Activated naive CD4-positive, alpha-beta T cell treated with anti-CD3 and anti-CD28 coated beads, Interleukin-2, amount 50 U/mL, for 24 hours (primary cell): Measurements from ENCODE around the gene HS3ST2.
"Not testable (repeated sequence)": the region's sequence is repeated elsewhere in the genome, so short reads cannot be mapped to it uniquely, and the experiment has no call there.

Experiments used
- H3K27ac Mint-ChIP-seq: one replicate; pipeline ENCODE4 v1.8.0; 2021; ENCODE audit warnings: mild to moderate bottlenecking, mixed read lengths
- H3K27me3 Mint-ChIP-seq: one replicate; pipeline ENCODE4 v1.8.0; 2021; ENCODE audit warnings: mixed read lengths
- H3K36me3 Mint-ChIP-seq: one replicate; pipeline ENCODE4 v1.8.0; 2021; ENCODE audit warnings: mixed read lengths
- H3K4me1 Mint-ChIP-seq: one replicate; pipeline ENCODE4 v1.8.0; 2021; ENCODE audit warnings: mixed read lengths
- H3K4me3 Mint-ChIP-seq: one replicate; pipeline ENCODE4 v1.8.0; 2021; ENCODE audit warnings: mild to moderate bottlenecking, mixed read lengths
- H3K9me3 Mint-ChIP-seq: one replicate; pipeline ENCODE4 v1.8.0; 2021; ENCODE audit warnings: mixed read lengths

The HS3ST2 gene

GRCh38 chr16:22886927-22887326 is 73.0 kb downstream of the HS3ST2 start:
- Mint-ChIP-seq H3K9me3 (no peaks in the 10 kb centered on the region), H3K4me1 (no peaks in the 10 kb centered on the region), H3K4me3 (no peak overlapping the region), H3K36me3 (no peaks in the 10 kb centered on the region), H3K27ac (no peak overlapping the region), H3K27me3 (peaks cover 5% of the 10 kb centered on the region)

- Mint-ChIP-seq H3K36me3 (no peaks in the 10 kb centered on the region), H3K27ac (no peak overlapping the region), H3K4me3 (no peak overlapping the region), H3K9me3 (no peaks in the 10 kb centered on the region), H3K4me1 (no peaks in the 10 kb centered on the region), H3K27me3 (peaks cover 5% of the 10 kb centered on the region)
These were observed 73.5 kb downstream of the HS3ST2 start for GRCh38 chr16:22887445-22887844.

- no peak overlapping the region for H3K4me3 Mint-ChIP-seq
- no peaks in the 10 kb centered on the region for H3K4me1 Mint-ChIP-seq
- H3K27ac Mint-ChIP-seq = no peak overlapping the region
- peaks cover 5% of the 10 kb centered on the region for H3K27me3 Mint-ChIP-seq
- no peaks in the 10 kb centered on the region for H3K9me3 Mint-ChIP-seq
- no peaks in the 10 kb centered on the region for H3K36me3 Mint-ChIP-seq
These were observed 74.8 kb downstream of the HS3ST2 start for GRCh38 chr16:22888791-22889190.

- Mint-ChIP-seq H3K36me3 (no peaks in the 10 kb centered on the region), H3K4me1 (no peaks in the 10 kb centered on the region), H3K4me3 (no peak overlapping the region), H3K27ac (no peak overlapping the region), H3K27me3 (peaks cover 7% of the 10 kb centered on the region), H3K9me3 (no peaks in the 10 kb centered on the region)
These were observed 77.0 kb downstream of the HS3ST2 start for GRCh38 chr16:22890976-22891375.

GRCh38 chr16:22897184-22897583 is 83.2 kb downstream of the HS3ST2 start:
- H3K9me3 Mint-ChIP-seq = no peaks in the 10 kb centered on the region
- H3K36me3 Mint-ChIP-seq = no peaks in the 10 kb centered on the region
- H3K4me3 Mint-ChIP-seq = no peak overlapping the region
- peaks cover 14% of the 10 kb centered on the region for H3K27me3 Mint-ChIP-seq
- H3K4me1 Mint-ChIP-seq = no peaks in the 10 kb centered on the region
- no peak overlapping the region for H3K27ac Mint-ChIP-seq

GRCh38 chr16:22898131-22898530 is 84.2 kb downstream of the HS3ST2 start:
- no peak overlapping the region for H3K4me3 Mint-ChIP-seq
- no peaks in the 10 kb centered on the region for H3K4me1 Mint-ChIP-seq
- peaks cover 19% of the 10 kb centered on the region for H3K27me3 Mint-ChIP-seq
- no peaks in the 10 kb centered on the region for H3K36me3 Mint-ChIP-seq
- no peak overlapping the region for H3K27ac Mint-ChIP-seq
- no peaks in the 10 kb centered on the region for H3K9me3 Mint-ChIP-seq

- H3K4me1 Mint-ChIP-seq = no peaks in the 10 kb centered on the region
- no peaks in the 10 kb centered on the region for H3K36me3 Mint-ChIP-seq
- H3K9me3 Mint-ChIP-seq = no peaks in the 10 kb centered on the region
- no peak overlapping the region for H3K4me3 Mint-ChIP-seq
- no peak overlapping the region for H3K27ac Mint-ChIP-seq
- peaks cover 18% of the 10 kb centered on the region for H3K27me3 Mint-ChIP-seq
These were observed 84.9 kb downstream of the HS3ST2 start for GRCh38 chr16:22898874-22899348.

GRCh38 chr16:22899567-22899966 is 85.6 kb downstream of the HS3ST2 start:
- H3K4me3 Mint-ChIP-seq, H3K27ac Mint-ChIP-seq, H3K36me3 Mint-ChIP-seq, H3K4me1 Mint-ChIP-seq, H3K9me3 Mint-ChIP-seq: not testable (repeated sequence)
- peaks cover 17% of the 10 kb centered on the region for H3K27me3 Mint-ChIP-seq

GRCh38 chr16:22900863-22901262 is 86.9 kb downstream of the HS3ST2 start:
- Mint-ChIP-seq H3K4me3 (no peak overlapping the region), H3K36me3 (no peaks in the 10 kb centered on the region), H3K9me3 (no peaks in the 10 kb centered on the region), H3K27ac (no peak overlapping the region), H3K27me3 (peaks cover 17% of the 10 kb centered on the region), H3K4me1 (no peaks in the 10 kb centered on the region)

- H3K27ac Mint-ChIP-seq = no peak overlapping the region
- no peak overlapping the region for H3K4me3 Mint-ChIP-seq
- H3K9me3 Mint-ChIP-seq = no peaks in the 10 kb centered on the region
- H3K27me3 Mint-ChIP-seq = peaks cover 13% of the 10 kb centered on the region
- no peaks in the 10 kb centered on the region for H3K4me1 Mint-ChIP-seq
- no peaks in the 10 kb centered on the region for H3K36me3 Mint-ChIP-seq
These were observed 87.6 kb downstream of the HS3ST2 start for GRCh38 chr16:22901563-22901962.

- H3K9me3 Mint-ChIP-seq = no peaks in the 10 kb centered on the region
- H3K27me3 Mint-ChIP-seq = peaks cover 14% of the 10 kb centered on the region
These were observed 89.8 kb downstream of the HS3ST2 start for GRCh38 chr16:22903716-22904115.

GRCh38 chr16:22912654-22913053 is 98.7 kb downstream of the HS3ST2 start:
- no peaks in the 10 kb centered on the region for H3K9me3 Mint-ChIP-seq
- no peaks in the 10 kb centered on the region for H3K4me1 Mint-ChIP-seq
- no peaks in the 10 kb centered on the region for H3K36me3 Mint-ChIP-seq
- peaks cover 4% of the 10 kb centered on the region for H3K27me3 Mint-ChIP-seq
- no peak overlapping the region for H3K27ac Mint-ChIP-seq
- H3K4me3 Mint-ChIP-seq = no peak overlapping the region

More at GRCh38 chr16:22903716-22904115, 89.8 kb downstream of the HS3ST2 start:
- H3K4me1 Mint-ChIP-seq = no peaks in the 10 kb centered on the region
- H3K36me3 Mint-ChIP-seq = no peaks in the 10 kb centered on the region
- no peak overlapping the region for H3K27ac Mint-ChIP-seq
- no peak overlapping the region for H3K4me3 Mint-ChIP-seq

- H3K4me1 Mint-ChIP-seq = no peaks in the 10 kb centered on the region
- peaks cover 4% of the 10 kb centered on the region for H3K27me3 Mint-ChIP-seq
- no peak overlapping the region for H3K4me3 Mint-ChIP-seq
- H3K36me3 Mint-ChIP-seq = no peaks in the 10 kb centered on the region
- no peak overlapping the region for H3K27ac Mint-ChIP-seq
- H3K9me3 Mint-ChIP-seq = no peaks in the 10 kb centered on the region
These were observed 101.0 kb downstream of the HS3ST2 start for GRCh38 chr16:22915003-22915402.

GRCh38 chr16:22923491-22923890 is 109.5 kb downstream of the HS3ST2 start:
- H3K36me3 Mint-ChIP-seq = no peaks in the 10 kb centered on the region
- H3K9me3 Mint-ChIP-seq = no peaks in the 10 kb centered on the region
- no peak overlapping the region for H3K4me3 Mint-ChIP-seq
- H3K27ac Mint-ChIP-seq = no peak overlapping the region
- H3K27me3 Mint-ChIP-seq = peaks cover 13% of the 10 kb centered on the region
- no peaks in the 10 kb centered on the region for H3K4me1 Mint-ChIP-seq

GRCh38 chr16:22924492-22924891 is 110.5 kb downstream of the HS3ST2 start:
- H3K27me3 Mint-ChIP-seq = peaks cover 12% of the 10 kb centered on the region
- no peak overlapping the region for H3K4me3 Mint-ChIP-seq
- H3K36me3 Mint-ChIP-seq = no peaks in the 10 kb centered on the region
- H3K27ac Mint-ChIP-seq = no peak overlapping the region
- H3K4me1 Mint-ChIP-seq = no peaks in the 10 kb centered on the region
- no peaks in the 10 kb centered on the region for H3K9me3 Mint-ChIP-seq

GRCh38 chr16:22926105-22926751 is 112.3 kb downstream of the HS3ST2 start:
- Mint-ChIP-seq H3K4me1 (no peaks in the 10 kb centered on the region), H3K9me3 (no peaks in the 10 kb centered on the region), H3K36me3 (no peaks in the 10 kb centered on the region), H3K27ac (no peak overlapping the region), H3K4me3 (no peak overlapping the region), H3K27me3 (peaks cover 11% of the 10 kb centered on the region)

GRCh38 chr16:22927306-22927705 is 113.3 kb downstream of the HS3ST2 start:
- H3K4me1 Mint-ChIP-seq = no peaks in the 10 kb centered on the region
- no peak overlapping the region for H3K4me3 Mint-ChIP-seq
- H3K27me3 Mint-ChIP-seq = peaks cover 19% of the 10 kb centered on the region
- H3K9me3 Mint-ChIP-seq = no peaks in the 10 kb centered on the region
- no peaks in the 10 kb centered on the region for H3K36me3 Mint-ChIP-seq
- no peak overlapping the region for H3K27ac Mint-ChIP-seq
